ENCODE results near the gene PDXK.
"Not testable (repeated sequence)": the region's sequence is repeated elsewhere in the genome, so short reads cannot be mapped to it uniquely, and the experiment has no call there.

Gene PDXK

DNA sequence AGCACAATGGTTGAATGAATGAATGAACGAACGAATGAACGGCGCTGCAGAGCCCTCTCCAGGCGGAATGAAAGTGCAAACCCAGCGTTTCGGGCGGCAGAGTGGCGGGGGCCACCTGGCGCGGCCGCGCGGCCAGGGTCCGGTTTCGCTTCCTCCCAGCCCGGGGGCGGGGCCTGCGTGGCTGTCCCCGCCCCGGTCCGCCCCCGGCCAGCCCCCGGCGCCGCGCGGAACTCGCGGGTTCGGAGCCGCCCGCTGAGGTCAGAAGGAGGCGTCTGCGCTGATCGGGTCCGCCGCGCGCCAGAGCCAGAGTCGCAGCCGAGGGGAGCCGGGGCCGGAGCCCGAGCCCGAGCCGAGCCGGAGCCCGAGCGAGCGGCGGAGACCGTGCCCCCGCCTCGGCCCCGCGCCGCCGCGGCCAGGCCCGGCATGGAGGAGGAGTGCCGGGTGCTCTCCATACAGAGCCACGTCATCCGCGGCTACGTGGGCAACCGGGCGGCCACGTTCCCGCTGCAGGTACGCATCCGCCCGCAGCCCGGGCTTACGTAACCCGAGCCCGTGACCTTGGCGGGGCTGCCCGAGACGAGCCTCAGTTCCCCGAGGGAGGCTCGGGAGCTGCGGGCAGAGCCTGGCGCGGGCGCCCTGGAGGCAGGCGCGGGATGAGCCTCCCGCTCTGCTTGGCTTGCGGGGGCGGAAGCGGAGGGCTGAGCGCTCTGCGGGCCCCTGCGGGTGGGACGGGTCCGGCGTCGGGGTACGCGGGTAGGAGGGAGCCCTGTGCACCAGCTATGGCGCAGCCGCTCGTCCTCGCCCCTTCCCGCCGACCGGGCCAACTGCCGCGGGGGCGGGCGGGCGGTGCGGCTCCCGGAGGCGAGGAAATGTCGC lies at the start of gene PDXK:
Gene PDXK, plus strand, starts transcription at position 258 of the 876 bp plus-strand sequence. Its CDS starts 166 bp downstream, at position 424.
- peak; percentile 81 to 87 for ATAC-seq

DNA sequence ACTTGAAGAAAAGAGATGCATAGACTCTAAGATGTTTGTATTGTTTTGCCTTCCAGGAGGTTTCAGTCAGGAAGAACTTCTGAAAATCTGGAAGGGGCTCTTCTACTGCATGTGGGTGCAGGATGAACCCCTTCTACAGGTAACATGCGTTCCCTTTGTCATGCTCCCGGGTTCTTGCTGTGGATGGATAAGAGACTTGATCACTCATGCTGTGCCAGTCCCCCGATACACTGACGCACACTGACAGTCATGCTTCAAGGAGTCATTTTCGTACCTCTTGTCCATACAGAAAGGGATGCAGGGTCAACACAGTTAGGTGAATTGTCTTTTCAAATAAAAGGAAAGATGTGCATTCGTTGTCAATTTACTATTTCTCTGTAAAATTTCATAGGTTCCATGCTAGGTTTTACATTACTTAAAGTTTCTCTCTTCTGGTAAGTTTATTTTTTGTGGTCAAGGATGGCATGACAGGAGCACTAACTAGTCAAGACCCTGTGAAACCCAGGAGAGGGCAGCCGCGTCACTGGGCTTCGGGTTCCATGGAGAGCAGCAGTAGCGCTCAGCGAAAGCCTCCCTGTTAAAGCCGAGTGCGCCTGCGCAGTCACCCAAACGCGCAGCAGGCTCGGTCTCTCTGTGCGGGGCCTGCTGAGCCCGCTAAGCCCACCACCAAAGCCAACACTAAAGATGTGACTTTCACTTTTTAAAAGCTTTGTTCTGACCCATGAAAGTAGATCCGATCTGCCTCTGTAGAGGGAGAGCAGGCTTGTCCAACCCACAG lies 48.9 kb upstream of the PDXK start:
- ATAC-seq = no peak

DNA sequence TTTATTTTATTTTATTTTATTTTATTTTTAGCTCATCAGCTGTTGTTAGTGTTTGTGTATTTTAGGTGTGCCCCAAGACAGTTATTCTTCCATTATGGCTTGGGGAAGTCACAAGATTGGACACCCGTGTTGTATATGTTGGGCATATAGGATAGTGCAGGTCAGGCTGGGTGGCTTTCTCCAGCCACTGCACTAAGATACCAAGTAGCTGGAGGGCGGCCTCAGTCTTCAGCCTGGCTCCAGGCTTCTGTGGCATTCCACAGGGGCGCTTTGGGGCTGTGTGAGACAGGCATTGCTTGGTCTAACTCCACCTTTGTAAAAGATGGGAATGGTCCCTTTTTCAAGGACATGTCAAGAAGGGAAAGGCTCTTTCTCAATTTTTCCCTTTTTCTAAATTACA lies 43.1 kb upstream of the PDXK start:
- no peak for ATAC-seq

DNA sequence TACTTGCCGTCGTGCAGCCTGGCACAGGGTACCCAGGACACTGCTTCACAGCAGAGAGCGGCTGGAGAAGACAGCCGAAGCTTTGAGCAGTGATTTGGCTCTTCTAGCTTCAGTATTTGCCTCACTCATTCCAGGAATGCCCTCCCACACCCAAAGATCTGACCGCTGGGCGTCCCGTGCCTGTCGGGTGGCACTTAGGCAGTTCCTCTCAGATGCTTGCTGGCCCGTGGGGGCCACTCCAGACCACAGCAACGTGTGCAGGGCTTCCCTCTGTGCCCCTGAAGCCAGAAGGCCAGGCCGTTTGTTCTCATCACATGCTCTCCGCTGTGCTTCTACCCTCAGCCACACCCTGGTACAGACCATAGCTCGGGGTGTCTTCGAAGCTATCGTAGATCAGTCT lies 42.5 kb upstream of the PDXK start:
- ATAC-seq = no peak

DNA sequence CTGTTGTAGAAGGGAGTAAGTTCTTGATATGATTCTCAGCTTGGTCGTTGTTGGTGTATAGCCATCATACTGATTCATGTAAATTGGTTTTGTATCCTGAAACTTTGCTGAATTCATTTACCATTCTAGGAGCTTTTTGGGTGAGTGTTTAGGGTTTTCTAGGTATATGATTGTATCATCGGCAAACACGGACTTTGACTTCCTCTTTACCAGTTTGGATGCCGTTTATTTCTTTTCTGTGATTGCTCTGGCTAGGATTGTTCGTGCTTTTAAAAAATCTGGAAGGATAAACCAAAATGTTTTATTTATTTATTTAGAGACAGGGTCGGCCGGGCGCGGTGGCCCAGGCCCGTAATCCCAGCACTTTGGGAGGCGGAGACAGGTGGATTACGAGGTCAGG lies 39.0 kb upstream of the PDXK start:
- ATAC-seq = no peak

DNA sequence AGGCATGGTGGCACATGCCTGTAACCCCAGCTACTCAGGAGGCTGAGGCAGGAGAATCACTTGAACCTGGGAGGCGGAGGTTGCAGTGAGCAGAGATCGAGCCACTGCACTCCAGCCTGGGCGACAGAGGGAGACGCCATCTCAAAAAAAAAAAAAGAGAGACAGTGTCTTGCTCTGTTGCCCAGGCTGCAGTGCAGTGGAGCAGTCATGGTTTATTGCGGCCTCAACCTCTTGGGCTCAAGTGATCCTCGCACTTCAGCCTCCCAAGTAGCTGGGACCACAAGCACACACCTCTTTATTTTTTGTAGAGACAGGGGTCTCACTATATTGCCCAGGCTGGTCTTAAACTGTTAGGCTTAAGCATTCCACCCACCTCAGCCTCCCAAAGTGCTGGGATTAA lies 38.5 kb upstream of the PDXK start:
- not testable (repeated sequence) for ATAC-seq

DNA sequence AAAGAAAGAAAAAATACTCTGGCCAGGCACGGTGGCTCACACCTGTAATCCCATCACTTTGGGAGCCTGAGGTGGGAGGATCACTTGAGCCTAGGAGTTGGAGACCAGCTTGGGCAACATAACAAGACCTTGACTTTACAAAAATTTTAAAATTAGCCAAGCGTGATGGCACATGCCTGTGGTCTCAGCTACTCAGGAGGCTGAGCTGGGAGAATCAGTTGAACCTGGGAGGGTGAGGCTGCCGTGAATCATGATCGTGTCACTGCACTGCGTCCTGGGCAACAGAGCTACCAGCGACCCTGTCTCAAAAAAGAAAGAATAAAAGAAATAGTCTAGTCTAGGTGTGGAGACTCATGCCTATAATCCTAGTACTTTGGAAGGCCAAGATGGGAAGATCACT lies 37.3 kb upstream of the PDXK start:
- ATAC-seq = no peak

- ATAC-seq = no peak
Measured at GRCh38 chr21:43684424-43684823, 34.5 kb upstream of the PDXK start.

- no peak for ATAC-seq
Measured at GRCh38 chr21:43686811-43687565, 31.9 kb upstream of the PDXK start.

GRCh38 chr21:43687566-43688399 lies 31.1 kb upstream of the PDXK start:
- no peak for ATAC-seq

GRCh38 chr21:43688906-43689305 lies 30.0 kb upstream of the PDXK start:
- no peak for ATAC-seq

DNA sequence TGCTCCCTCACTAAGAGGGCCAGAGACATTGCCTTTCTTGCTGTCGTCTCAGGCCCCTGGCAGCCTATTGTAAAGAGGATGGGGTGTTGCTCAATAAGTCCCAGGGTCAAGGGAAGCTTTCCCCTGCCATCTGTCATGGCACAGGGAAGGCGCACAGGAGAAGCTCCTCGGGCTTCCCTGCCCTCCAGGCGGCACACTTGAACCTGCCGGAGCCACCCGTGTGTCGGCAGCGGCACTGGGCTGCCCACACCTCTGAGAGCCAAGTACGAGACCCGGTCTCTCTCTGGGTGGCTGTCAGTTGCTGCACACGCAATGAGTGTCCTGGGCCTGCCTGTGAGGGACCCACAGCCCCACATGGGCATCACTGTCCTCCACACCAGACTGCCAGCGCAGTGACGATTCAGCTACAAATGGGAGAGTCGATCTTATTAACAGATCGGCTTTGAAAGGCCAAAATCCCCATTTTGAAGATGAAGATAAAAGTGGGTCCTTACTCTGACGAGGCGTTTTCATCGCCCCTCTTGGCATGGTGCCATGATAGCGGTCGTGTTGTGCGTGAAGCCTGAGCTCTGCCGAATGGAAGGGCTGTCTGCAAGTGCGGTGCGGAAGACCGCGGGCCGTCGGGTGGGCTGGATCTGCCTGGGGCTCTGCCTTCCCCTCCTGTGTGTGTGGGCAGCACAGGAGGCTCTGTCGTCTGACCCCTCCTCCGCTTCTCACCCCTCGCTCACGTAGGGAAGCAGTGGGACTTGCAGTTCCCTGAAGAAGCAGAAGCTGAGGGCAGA lies 29.2 kb upstream of the PDXK start:
- no peak for ATAC-seq

GRCh38 chr21:43690346-43690745 lies 28.6 kb upstream of the PDXK start:
- no peak for ATAC-seq

- no peak for ATAC-seq
Measured at GRCh38 chr21:43691086-43691795, 27.7 kb upstream of the PDXK start.

GRCh38 chr21:43691801-43692200 lies 27.1 kb upstream of the PDXK start:
- ATAC-seq = no peak

DNA sequence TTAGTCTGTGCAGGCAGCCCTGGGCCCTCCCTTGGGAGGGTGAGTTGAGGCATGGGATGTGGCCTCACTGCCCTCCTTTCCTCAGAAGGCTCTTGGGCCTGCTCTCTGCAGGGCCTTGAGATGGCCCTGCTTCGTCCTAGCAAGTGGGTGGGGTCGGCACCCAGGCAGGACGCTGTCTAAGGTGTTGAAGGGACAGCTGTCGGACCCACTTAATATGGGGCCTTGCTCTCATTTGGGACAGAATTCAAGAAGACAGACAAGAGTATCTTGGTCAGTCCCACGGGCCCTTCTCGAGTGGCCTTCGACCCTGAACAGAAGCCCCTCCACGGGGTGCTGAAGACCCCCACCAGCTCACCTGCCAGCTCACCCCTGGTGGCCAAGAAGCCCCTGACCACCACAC lies 26.0 kb upstream of the PDXK start:
- ATAC-seq = no peak

GRCh38 chr21:43693981-43694380 lies 24.9 kb upstream of the PDXK start:
- ATAC-seq = no peak

DNA sequence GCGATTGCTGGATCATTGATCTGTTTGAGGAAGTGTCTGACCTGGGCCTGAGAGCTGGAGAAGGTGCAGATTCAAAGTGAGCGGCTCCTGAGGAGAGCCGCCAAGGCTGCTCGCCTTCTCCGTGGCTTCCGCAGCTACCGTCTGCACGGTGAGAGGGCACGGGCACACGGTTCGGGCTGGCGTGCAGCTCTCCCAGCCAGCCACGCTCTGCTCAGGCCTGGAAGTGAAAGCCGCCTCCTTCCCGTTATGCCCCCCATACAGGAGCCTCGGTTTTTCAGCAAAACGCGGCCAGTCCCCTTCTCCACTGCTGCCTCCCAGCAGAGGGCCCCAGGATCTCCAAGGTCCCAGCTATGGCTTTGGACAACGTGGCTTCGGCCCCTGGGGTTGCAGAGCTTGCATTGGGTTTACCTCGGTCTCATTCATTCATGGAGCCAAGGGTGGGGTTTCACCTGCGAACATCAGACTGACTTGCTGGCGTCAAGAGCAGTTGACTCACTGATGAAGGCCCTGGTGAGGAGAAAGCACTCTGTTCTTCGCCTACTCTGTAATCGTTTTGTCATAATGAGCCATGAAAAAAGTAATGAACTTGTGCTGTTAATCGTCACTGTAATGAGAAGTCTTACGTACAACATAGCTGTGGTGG lies 24.4 kb upstream of the PDXK start:
- no peak for ATAC-seq

GRCh38 chr21:43696214-43696613 lies 22.7 kb upstream of the PDXK start:
- ATAC-seq = no peak
